Ovary (tissue), 3 donors: ENCODE results near the gene MTRF1.

ENCODE experiments used
- POLR2A ChIP-seq: fragments of 450-650 bp; IDR thresholded peaks from one replicate; pipeline ENCODE4 v1.6.1; 2017; ENCODE audit warnings: antibody characterized with exemption, mild to moderate bottlenecking, moderate library complexity
- TF ChIP-seq, protein P1 (sequence below), 3 donors: fragments of 450-650 bp in 2 of 3; fragments of 200-600 bp in 1 of 3; IDR thresholded peaks; one replicate each; pipeline versions ENCODE4 v1.5.1 to v1.8.0; 2016 to 2022; ENCODE audit warnings: antibody characterized with exemption in 3 of 3, mild to moderate bottlenecking in 1 of 3
- donor health status: DM: no; HTN: no; CAD: no.

- TF ChIP-seq, protein P1, sequence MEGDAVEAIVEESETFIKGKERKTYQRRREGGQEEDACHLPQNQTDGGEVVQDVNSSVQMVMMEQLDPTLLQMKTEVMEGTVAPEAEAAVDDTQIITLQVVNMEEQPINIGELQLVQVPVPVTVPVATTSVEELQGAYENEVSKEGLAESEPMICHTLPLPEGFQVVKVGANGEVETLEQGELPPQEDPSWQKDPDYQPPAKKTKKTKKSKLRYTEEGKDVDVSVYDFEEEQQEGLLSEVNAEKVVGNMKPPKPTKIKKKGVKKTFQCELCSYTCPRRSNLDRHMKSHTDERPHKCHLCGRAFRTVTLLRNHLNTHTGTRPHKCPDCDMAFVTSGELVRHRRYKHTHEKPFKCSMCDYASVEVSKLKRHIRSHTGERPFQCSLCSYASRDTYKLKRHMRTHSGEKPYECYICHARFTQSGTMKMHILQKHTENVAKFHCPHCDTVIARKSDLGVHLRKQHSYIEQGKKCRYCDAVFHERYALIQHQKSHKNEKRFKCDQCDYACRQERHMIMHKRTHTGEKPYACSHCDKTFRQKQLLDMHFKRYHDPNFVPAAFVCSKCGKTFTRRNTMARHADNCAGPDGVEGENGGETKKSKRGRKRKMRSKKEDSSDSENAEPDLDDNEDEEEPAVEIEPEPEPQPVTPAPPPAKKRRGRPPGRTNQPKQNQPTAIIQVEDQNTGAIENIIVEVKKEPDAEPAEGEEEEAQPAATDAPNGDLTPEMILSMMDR (IDR thresholded peaks at IDR 0.05) = peak in 1 of 3 donors; percentile 6
- no peak for TF ChIP-seq POLR2A
Observed at GRCh38 chr13:41311406-41312175, 48.2 kb upstream of the MTRF1 start.
